Measurements from ENCODE around the gene C7orf57.

Gene C7orf57

DNA sequence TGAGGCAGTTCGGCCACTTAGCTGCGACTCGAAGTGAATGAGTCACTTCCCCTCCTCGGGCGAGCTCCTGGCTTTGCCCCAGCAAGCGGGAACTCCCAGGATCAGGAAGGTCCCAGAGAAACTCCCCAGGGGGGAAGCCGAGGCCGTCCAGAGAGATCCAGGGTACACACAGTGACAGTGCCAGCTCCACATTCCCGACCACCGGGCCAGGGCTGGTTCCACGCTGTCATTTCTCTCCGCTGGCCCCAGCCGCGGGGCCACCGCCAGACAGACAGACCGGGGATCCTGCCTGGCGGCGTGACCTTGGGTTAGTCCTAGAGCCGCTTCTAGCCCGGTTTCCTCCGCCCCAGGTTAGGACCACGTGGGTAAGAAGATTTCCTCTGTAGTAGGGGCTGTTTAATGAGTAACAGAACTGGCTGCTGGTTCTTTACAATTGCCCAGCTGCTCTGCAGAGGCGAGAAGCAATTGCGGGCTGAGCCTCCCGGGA lies 53.3 kb downstream of the C7orf57 start:
- peak overlapping the region; percentile 74 for H3K27ac ChIP-seq (ENCODE audit: low read length)
- peak overlapping the region; percentile 79 for H3K9ac ChIP-seq (ENCODE audit: low read depth, low read length)
- no peaks in the 10 kb centered on the region for H3K9me3 ChIP-seq (ENCODE audit: insufficient read depth, low read depth, low read length)
- H3K36me3 ChIP-seq (ENCODE audit: insufficient read depth, low read depth, low read length) = peaks cover 32% of the 10 kb centered on the region
- H3K4me3 ChIP-seq (ENCODE audit: low read length) = peak overlapping the region; percentile 84
- peaks cover 6% of the 10 kb centered on the region; the same call in 1 of the 2 replicates for H3K27me3 ChIP-seq (ENCODE audit: insufficient read depth, low read length)
- peaks cover 34% of the 10 kb centered on the region for H3K4me1 ChIP-seq (ENCODE audit: insufficient read depth, low read length)

DNA sequence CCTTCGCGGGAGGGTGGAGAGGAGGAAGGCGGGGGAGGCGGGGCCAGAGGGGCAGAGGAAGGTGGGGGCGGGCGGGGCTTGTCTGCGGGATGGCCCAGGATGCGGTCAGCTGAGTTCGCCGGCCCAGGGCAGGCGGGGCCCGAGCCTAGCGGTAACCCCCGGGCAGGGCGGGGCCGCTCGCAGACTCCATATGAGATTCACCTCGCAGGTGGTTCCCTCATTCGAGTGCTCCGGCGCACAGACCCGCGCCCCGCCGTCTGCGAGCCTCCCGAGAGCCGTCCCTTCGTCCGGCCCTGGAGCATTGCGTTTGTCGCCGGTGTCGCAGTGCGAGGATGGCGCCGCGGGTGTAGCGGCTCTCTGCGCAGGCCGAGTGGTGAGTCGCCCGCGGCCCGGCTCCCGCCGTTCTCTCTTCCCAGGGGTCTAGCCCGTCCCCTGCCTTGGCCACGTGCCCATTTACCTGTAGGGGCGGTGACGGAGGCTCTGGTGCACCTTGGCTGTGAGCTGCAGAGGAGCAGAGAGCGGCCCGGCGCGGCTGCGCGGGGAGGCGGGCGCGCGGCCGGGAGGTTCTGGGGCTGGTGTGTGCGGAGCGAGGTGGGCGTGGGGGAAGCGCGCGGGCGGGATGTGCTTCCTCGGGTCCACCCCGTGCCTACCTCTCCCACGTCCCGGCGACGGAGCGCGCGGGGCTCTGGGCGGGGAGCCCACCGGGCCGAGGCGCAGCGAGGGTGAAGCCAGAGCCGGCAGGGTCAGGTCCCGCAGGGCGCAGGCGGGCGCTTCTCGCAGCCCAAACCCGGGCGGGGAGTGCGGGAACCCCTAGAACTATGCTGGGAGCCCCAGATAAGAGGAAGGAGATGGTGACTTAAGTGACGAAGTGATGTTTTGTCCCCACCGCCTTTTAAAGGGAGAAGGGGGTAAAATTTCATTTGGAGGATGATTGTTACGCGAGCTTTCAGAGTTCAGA lies 54.0 kb downstream of the C7orf57 start, which contains the start of gene UPP1:
TSS of gene UPP1 (plus strand) at position 220 of the 958 bp plus-strand sequence. CDS start 5,519 bp downstream, outside the sequence.
- no peaks in the 10 kb centered on the region for H3K9me3 ChIP-seq (ENCODE audit: insufficient read depth, low read depth, low read length)
- peak within 1 kb of the TSS; percentile 74 for H3K27ac ChIP-seq (ENCODE audit: low read length)
- H3K36me3 ChIP-seq (ENCODE audit: insufficient read depth, low read depth, low read length) = peaks cover 36% of the 10 kb centered on the region
- H3K27me3 ChIP-seq (ENCODE audit: insufficient read depth, low read length) = peaks cover 6% of the 10 kb centered on the region; the same call in 1 of the 2 replicates
- peak within 1 kb of the TSS; percentile 84 for H3K4me3 ChIP-seq (ENCODE audit: low read length)
- peak within 1 kb of the TSS; percentile 79 for H3K9ac ChIP-seq (ENCODE audit: low read depth, low read length)
- H3K4me1 ChIP-seq (ENCODE audit: insufficient read depth, low read length) = peaks cover 34% of the 10 kb centered on the region

DNA sequence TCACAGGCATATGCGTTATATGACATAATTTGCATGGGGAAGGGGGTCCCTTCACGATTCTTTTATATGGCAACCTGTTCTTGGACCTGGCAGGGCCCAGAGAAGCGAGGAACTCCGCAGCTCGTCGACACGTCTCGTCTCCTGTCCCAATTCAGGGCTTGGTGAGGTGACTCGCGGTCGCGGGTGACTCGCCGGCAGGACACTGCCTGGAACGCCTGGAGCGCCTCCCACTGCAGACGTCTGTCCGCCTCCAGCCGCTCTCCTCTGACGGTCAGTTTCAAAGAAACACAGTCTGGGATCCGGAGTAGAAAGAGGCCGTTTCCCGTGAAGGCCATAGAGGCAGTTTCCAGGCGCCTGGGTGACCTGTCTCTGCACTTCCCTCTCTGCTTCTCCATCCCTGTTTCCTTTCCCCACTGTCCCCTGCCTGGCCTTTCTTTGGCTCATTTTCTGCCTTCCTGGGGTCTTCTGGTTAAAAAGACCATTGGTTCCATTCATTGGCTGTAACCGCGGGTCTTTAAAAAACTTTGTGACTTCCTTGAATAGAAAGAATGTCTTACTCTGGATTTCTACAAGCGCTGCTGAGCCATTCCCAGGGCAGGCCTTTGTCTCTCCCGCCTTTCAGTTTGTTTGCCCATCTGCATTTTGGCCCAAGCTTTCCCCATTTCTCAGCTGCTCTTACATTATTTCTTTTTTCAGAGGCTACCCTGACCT lies 54.9 kb downstream of the C7orf57 start:
- H3K27me3 ChIP-seq (ENCODE audit: insufficient read depth, low read length) = peaks cover 6% of the 10 kb centered on the region; the same call in 1 of the 2 replicates
- H3K4me1 ChIP-seq (ENCODE audit: insufficient read depth, low read length) = peaks cover 34% of the 10 kb centered on the region
- H3K9ac ChIP-seq (ENCODE audit: low read depth, low read length) = peak overlapping the region; percentile 79; the same call in 1 of the 2 replicates
- H3K4me3 ChIP-seq (ENCODE audit: low read length) = peak overlapping the region; percentile 84
- H3K27ac ChIP-seq (ENCODE audit: low read length) = no peak overlapping the region
- peaks cover 46% of the 10 kb centered on the region for H3K36me3 ChIP-seq (ENCODE audit: insufficient read depth, low read depth, low read length)
- no peaks in the 10 kb centered on the region for H3K9me3 ChIP-seq (ENCODE audit: insufficient read depth, low read depth, low read length)

DNA sequence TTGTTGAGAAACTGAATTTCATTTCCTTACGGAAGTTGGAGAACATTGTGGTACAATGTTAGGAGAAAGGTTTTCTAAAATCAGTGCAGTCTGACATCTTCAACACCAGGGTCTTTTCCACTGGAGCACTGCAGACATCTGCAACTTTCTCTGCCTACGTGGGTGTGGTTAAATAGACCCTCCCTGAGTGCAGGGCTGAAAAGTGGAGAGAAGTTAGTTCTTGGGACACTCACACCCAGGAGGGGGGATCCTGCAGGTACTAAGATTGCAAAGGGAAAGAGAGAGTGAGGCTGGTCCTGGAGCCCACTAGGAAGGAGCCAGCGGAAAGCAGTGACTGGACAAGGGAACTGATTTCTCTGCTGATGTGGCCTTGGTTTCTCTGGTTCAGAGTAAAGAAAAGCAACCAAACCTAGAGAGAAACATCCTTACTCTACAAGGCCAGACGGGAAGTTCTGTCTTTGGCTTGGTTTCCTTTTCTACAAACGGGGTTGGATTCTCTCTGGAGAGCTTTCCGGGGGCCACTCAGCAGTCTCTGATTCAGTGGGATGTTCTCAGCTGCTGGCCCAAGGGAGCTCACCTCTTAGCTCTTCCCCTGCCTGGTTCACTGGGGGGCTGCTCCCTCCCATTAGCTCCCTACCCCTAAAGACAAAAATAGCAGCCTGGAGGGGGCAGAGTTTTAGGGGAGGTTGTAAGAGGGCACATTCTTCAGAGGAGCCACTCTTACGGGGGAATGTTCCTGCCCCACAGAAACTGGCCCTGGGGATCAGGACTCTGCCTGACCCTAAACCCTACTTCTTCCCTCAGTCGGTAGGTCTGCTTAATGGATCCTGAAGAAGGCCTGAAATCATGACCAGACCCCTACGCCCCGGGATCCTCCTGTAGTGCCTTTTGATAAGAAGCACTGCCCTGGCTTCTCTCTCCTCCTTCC lies 56.4 kb downstream of the C7orf57 start:
- Histone ChIP-seq H3K9ac (ENCODE audit: low read depth, low read length) (peak overlapping the region; percentile 79; the same call in 1 of the 2 replicates), H3K4me1 (ENCODE audit: insufficient read depth, low read length) (peaks cover 20% of the 10 kb centered on the region), H3K27me3 (ENCODE audit: insufficient read depth, low read length) (peaks cover 6% of the 10 kb centered on the region; the same call in 1 of the 2 replicates), H3K27ac (ENCODE audit: low read length) (no peak overlapping the region), H3K36me3 (ENCODE audit: insufficient read depth, low read depth, low read length) (peaks cover 61% of the 10 kb centered on the region), H3K4me3 (ENCODE audit: low read length) (peak overlapping the region; percentile 84), H3K9me3 (ENCODE audit: insufficient read depth, low read depth, low read length) (no peaks in the 10 kb centered on the region)

DNA sequence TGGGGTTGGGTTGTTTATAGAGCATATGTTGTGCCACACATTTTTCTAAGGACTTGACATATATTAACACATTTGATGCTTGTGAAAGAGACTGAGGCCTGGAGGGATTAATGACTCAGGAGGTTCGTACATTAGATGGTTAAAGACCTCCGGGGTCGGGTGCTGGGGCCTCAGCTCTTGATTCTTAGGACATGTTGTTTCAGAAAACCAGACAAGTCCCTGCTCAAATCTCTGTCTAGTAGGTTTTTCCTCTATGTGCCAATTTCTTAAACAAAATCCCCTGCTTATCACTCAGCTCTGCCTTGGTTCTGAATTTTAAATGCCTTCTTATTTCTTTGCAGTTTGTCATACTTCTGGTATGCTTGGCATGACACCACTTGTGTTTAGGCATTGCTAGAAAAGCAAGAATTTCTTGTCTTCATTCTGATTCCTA lies 59.5 kb downstream of the C7orf57 start:
- peaks cover 92% of the 10 kb centered on the region for H3K36me3 ChIP-seq (ENCODE audit: insufficient read depth, low read depth, low read length)
- no peak overlapping the region for H3K9ac ChIP-seq (ENCODE audit: low read depth, low read length)
- H3K27ac ChIP-seq (ENCODE audit: low read length) = no peak overlapping the region
- H3K27me3 ChIP-seq (ENCODE audit: insufficient read depth, low read length) = peaks cover 5% of the 10 kb centered on the region; the same call in 1 of the 2 replicates
- H3K4me3 ChIP-seq (ENCODE audit: low read length) = no peak overlapping the region
- H3K4me1 ChIP-seq (ENCODE audit: insufficient read depth, low read length) = peaks cover 13% of the 10 kb centered on the region
- H3K9me3 ChIP-seq (ENCODE audit: insufficient read depth, low read depth, low read length) = no peaks in the 10 kb centered on the region

DNA sequence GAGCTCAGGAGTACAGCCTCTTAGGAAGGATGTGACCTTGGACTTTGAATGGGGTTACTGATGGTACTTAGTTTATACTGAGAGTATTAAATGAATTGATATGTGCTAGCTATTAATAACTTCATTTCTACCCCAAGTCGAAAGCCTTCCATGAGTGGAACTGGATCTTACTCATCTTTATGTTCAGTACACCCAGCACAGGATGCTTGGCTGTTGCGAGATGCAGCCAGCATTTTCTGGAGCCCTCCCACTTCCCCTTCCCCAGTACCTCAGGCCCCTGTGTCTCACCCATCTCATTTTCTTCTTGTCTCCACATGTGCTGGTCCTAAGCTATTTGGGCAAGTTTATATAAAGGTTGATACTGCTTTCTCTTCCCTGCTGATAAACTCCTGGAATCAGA lies 60.9 kb downstream of the C7orf57 start:
- peaks cover 5% of the 10 kb centered on the region for H3K4me1 ChIP-seq (ENCODE audit: insufficient read depth, low read length)
- peaks cover 93% of the 10 kb centered on the region for H3K36me3 ChIP-seq (ENCODE audit: insufficient read depth, low read depth, low read length)

DNA sequence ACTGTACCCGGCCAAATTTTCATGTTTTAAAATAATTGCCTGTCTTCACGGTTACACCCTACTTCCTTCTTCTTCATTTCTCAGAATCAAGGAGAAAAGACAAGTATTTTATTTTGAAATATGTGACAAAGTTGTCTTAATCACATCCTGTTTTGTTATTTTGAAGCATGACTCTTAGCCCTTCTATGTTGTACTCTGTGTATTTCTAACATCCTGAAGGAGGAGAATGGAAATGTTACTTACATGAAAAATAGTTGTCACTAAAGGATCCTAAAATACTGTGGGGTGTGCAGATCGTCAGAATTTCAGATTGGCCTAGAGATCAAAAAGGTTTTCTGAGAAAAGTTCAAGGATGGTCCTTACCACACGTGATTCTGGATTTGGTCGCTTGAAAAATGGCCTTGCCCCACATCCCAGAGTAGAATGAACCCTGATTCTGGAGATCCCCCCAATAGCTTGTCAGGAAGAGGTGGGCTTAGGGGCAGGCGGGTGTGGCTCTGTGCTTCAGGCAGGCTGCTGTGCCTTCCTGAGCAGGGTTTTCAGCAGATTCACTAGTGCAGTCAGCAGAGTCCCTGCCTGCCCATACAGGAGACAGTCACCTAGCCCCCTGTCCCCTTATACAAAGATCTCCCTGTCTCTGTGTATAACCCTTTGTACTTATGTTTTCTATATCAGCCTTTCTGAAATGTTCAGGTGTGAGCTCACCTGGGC lies 62.3 kb downstream of the C7orf57 start:
- Histone ChIP-seq H3K4me1 (ENCODE audit: insufficient read depth, low read length) (no peaks in the 10 kb centered on the region), H3K27ac (ENCODE audit: low read length) (no peak overlapping the region), H3K9ac (ENCODE audit: low read depth, low read length) (no peak overlapping the region), H3K36me3 (ENCODE audit: insufficient read depth, low read depth, low read length) (peaks cover 93% of the 10 kb centered on the region), H3K27me3 (ENCODE audit: insufficient read depth, low read length) (no peaks in the 10 kb centered on the region), H3K9me3 (ENCODE audit: insufficient read depth, low read depth, low read length) (no peaks in the 10 kb centered on the region), H3K4me3 (ENCODE audit: low read length) (no peak overlapping the region)

More for the DNA sequence above, 60.9 kb downstream of the C7orf57 start:
- no peak overlapping the region for H3K9ac ChIP-seq (ENCODE audit: low read depth, low read length)
- H3K4me3 ChIP-seq (ENCODE audit: low read length) = no peak overlapping the region
- no peaks in the 10 kb centered on the region for H3K27me3 ChIP-seq (ENCODE audit: insufficient read depth, low read length)
- no peak overlapping the region for H3K27ac ChIP-seq (ENCODE audit: low read length)
- H3K9me3 ChIP-seq (ENCODE audit: insufficient read depth, low read depth, low read length) = no peaks in the 10 kb centered on the region

DNA sequence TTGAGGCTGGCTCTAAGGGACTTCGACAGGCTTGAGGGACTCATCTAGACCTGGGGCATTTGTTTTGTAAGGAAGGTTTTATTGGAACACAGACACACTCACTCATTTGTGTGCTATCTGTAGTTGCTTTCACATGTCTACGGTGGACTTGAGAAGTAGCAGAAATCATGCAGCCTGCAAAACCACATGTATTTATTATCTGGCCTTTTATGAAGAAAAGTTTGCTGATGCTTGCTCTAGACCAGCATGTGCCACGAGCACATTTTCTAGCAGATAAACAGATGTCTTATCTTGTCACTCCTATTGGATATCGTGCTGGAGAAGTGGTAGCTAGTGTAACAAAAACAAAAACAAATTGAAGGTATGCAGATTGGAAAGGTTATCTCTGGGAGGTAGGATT lies 63.5 kb downstream of the C7orf57 start:
- Histone ChIP-seq H3K9me3 (ENCODE audit: insufficient read depth, low read depth, low read length) (no peaks in the 10 kb centered on the region), H3K4me1 (ENCODE audit: insufficient read depth, low read length) (no peaks in the 10 kb centered on the region), H3K27ac (ENCODE audit: low read length) (no peak overlapping the region), H3K27me3 (ENCODE audit: insufficient read depth, low read length) (no peaks in the 10 kb centered on the region), H3K36me3 (ENCODE audit: insufficient read depth, low read depth, low read length) (peaks cover 94% of the 10 kb centered on the region), H3K4me3 (ENCODE audit: low read length) (no peak overlapping the region), H3K9ac (ENCODE audit: low read depth, low read length) (no peak overlapping the region)

DNA sequence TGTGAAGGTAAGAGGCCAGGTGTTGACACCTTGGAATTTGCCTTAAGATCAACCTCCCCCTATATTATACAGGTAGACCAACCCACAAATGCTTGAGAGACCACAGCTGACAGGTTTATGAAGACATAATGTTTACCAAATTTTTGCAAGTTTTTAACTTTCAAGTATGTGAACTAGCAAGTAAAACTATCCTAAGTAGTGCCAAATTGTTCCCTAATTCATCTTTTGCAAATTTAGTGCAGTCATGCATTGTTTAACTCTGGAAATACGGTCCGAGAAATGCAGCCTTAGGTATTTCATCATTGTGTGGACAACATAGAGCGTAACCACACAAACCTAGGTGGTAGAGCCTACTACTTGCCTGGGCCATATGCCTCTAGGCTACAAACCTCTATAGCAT lies 64.4 kb downstream of the C7orf57 start:
- Histone ChIP-seq H3K27ac (ENCODE audit: low read length) (no peak overlapping the region), H3K9ac (ENCODE audit: low read depth, low read length) (no peak overlapping the region), H3K9me3 (ENCODE audit: insufficient read depth, low read depth, low read length) (no peaks in the 10 kb centered on the region), H3K4me1 (ENCODE audit: insufficient read depth, low read length) (no peaks in the 10 kb centered on the region), H3K4me3 (ENCODE audit: low read length) (no peak overlapping the region), H3K27me3 (ENCODE audit: insufficient read depth, low read length) (no peaks in the 10 kb centered on the region), H3K36me3 (ENCODE audit: insufficient read depth, low read depth, low read length) (peaks cover 96% of the 10 kb centered on the region)

DNA sequence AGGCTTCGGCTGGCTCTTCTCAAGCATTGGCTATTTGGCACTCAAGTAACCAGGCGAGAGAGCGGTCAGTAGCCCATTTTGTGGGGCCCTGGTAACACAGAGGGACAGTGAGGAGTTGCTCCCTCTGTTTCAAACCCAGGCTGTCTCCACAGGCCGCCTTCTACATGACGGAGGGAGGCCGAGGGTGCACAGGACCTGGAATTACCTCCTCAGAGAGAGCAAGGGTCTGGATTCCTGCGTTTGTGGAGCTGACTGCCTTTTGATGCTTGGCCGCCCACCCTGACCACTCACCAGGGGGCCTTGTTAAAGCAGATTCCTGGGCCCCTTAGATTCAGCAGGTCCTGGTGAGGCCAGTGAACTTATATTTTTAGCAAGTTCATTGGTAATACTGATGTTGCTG lies 66.0 kb downstream of the C7orf57 start:
- Histone ChIP-seq H3K36me3 (ENCODE audit: insufficient read depth, low read depth, low read length) (peaks cover 94% of the 10 kb centered on the region), H3K27ac (ENCODE audit: low read length) (no peak overlapping the region), H3K9ac (ENCODE audit: low read depth, low read length) (no peak overlapping the region), H3K27me3 (ENCODE audit: insufficient read depth, low read length) (no peaks in the 10 kb centered on the region), H3K4me1 (ENCODE audit: insufficient read depth, low read length) (no peaks in the 10 kb centered on the region), H3K4me3 (ENCODE audit: low read length) (no peak overlapping the region), H3K9me3 (ENCODE audit: insufficient read depth, low read depth, low read length) (no peaks in the 10 kb centered on the region)

Measured in iPS-20b (cell line).